Mesodermal cell (in vitro differentiated cells): ENCODE results near the gene GPNMB.

Source experiments
- H3K27ac ChIP-seq: 2 replicates; pipeline ENCODE4 v1.7.0; 2013; ENCODE audit warnings: mild to moderate bottlenecking, low read depth, low read length, moderate library complexity; ENCODE audit not compliant: severe bottlenecking
- H3K36me3 ChIP-seq: 2 replicates; pipeline ENCODE4 v1.7.1; 2013; ENCODE audit warnings: mild to moderate bottlenecking, low read length, moderate library complexity; ENCODE audit not compliant: control insufficient read depth, insufficient read depth
- H3K4me1 ChIP-seq: one replicate; pipeline ENCODE4 v1.7.1; 2013; ENCODE audit warnings: mild to moderate bottlenecking, low read length; ENCODE audit not compliant: insufficient read depth, control insufficient read depth, poor library complexity, severe bottlenecking
- H3K4me3 ChIP-seq: 2 replicates; pipeline ENCODE4 v1.7.0; 2013; ENCODE audit warnings: low read length, control low read depth, mild to moderate bottlenecking; ENCODE audit not compliant: insufficient read depth, poor library complexity, severe bottlenecking; ENCODE audit errors: extremely low read depth
- H3K9me3 ChIP-seq: 2 replicates; pipeline ENCODE4 v1.7.1; 2013; ENCODE audit warnings: mild to moderate bottlenecking, low read length, moderate library complexity; ENCODE audit not compliant: control insufficient read depth
- WGBS, 2 experiments: methylation state at CpG; one replicate each; pipeline ENCODE4 v1.1.5; 2013; ENCODE audit warnings: missing lambda C conversion rate in 2 of 2; ENCODE audit not compliant: insufficient coverage in 2 of 2; 5-methylcytosine and 5-hydroxymethylcytosine counted together

GPNMB gene

GRCh38 chr7:23228412-23228811 is 18.2 kb upstream of the GPNMB start:
- no peaks in the 10 kb centered on the region for H3K36me3 ChIP-seq
- H3K9me3 ChIP-seq: peaks cover 6% of the 10 kb centered on the region
- H3K4me3 ChIP-seq: no peak overlapping the region
- WGBS, 2 experiments: no CpG with 5 or more reads among the region's 2 CpGs
- H3K27ac ChIP-seq: no peak overlapping the region
- no peaks in the 10 kb centered on the region for H3K4me1 ChIP-seq

GRCh38 chr7:23230641-23231101 is 15.9 kb upstream of the GPNMB start:
- H3K4me3 ChIP-seq: no peak overlapping the region
- H3K36me3 ChIP-seq: no peaks in the 10 kb centered on the region
- peaks cover 6% of the 10 kb centered on the region for H3K9me3 ChIP-seq
- no peaks in the 10 kb centered on the region for H3K4me1 ChIP-seq
- WGBS, 2 experiments: 77 to 81% methylated on average over 6 of the region's 6 CpGs
- H3K27ac ChIP-seq: no peak overlapping the region

- H3K27ac ChIP-seq: no peak overlapping the region
- H3K4me3 ChIP-seq: no peak overlapping the region
- WGBS, 2 experiments: 89 to 100% methylated on average over 1 of the region's 3 CpGs
- peaks cover 6% of the 10 kb centered on the region for H3K9me3 ChIP-seq
- no peaks in the 10 kb centered on the region for H3K36me3 ChIP-seq
- H3K4me1 ChIP-seq: no peaks in the 10 kb centered on the region
These were observed 13.6 kb upstream of the GPNMB start for GRCh38 chr7:23232966-23233365.

- Histone ChIP-seq H3K4me3 (no peak overlapping the region), H3K4me1 (no peaks in the 10 kb centered on the region), H3K36me3 (no peaks in the 10 kb centered on the region), H3K27ac (no peak overlapping the region), H3K9me3 (no peaks in the 10 kb centered on the region)
- 91 to 94% methylated on average over 6 to 8 of the region's 9 CpGs for WGBS, 2 experiments
These were observed 11.8 kb upstream of the GPNMB start for GRCh38 chr7:23234569-23235296.

- no peaks in the 10 kb centered on the region for H3K4me1 ChIP-seq
- WGBS, 2 experiments: 93 to 95% methylated on average over 5 to 6 of the region's 6 CpGs
- H3K27ac ChIP-seq: no peak overlapping the region
- H3K9me3 ChIP-seq: no peaks in the 10 kb centered on the region
- no peaks in the 10 kb centered on the region for H3K36me3 ChIP-seq
- no peak overlapping the region for H3K4me3 ChIP-seq
These were observed 10.8 kb upstream of the GPNMB start for GRCh38 chr7:23235813-23236221.

GRCh38 chr7:23237000-23237399 is 9.6 kb upstream of the GPNMB start:
- Histone ChIP-seq H3K36me3 (no peaks in the 10 kb centered on the region), H3K4me3 (no peak overlapping the region)
- 75 to 84% methylated on average over 2 of the region's 3 CpGs for WGBS, 2 experiments

GRCh38 chr7:23238983-23239652 is 7.5 kb upstream of the GPNMB start:
- Histone ChIP-seq H3K36me3 (no peaks in the 10 kb centered on the region), H3K4me1 (no peaks in the 10 kb centered on the region), H3K4me3 (no peak overlapping the region)

More at GRCh38 chr7:23237000-23237399, 9.6 kb upstream of the GPNMB start:
- Histone ChIP-seq H3K9me3 (no peaks in the 10 kb centered on the region), H3K4me1 (no peaks in the 10 kb centered on the region), H3K27ac (no peak overlapping the region)

GRCh38 chr7:23239698-23240097 is 6.9 kb upstream of the GPNMB start:
- 90 to 100% methylated on average over 2 to 3 of the region's 5 CpGs for whole genome bisulfite sequencing, 2 experiments

More at GRCh38 chr7:23238983-23239652, 7.5 kb upstream of the GPNMB start:
- H3K27ac ChIP-seq: no peak overlapping the region
- H3K9me3 ChIP-seq: no peaks in the 10 kb centered on the region
- 79 to 92% methylated on average over 7 to 9 of the region's 11 CpGs for WGBS, 2 experiments

GRCh38 chr7:23242321-23242720 is 4.3 kb upstream of the GPNMB start:
- no peaks in the 10 kb centered on the region for H3K36me3 ChIP-seq
- H3K27ac ChIP-seq: no peak overlapping the region
- H3K4me3 ChIP-seq: no peak overlapping the region
- WGBS, 2 experiments: 83 to 86% methylated on average over 2 of the region's 3 CpGs
- no peaks in the 10 kb centered on the region for H3K4me1 ChIP-seq
- no peaks in the 10 kb centered on the region for H3K9me3 ChIP-seq

More at GRCh38 chr7:23239698-23240097, 6.9 kb upstream of the GPNMB start:
- Histone ChIP-seq H3K9me3 (no peaks in the 10 kb centered on the region), H3K4me3 (no peak overlapping the region), H3K4me1 (no peaks in the 10 kb centered on the region), H3K27ac (no peak overlapping the region), H3K36me3 (no peaks in the 10 kb centered on the region)

- Histone ChIP-seq H3K4me1 (no peaks in the 10 kb centered on the region), H3K4me3 (no peak overlapping the region), H3K9me3 (no peaks in the 10 kb centered on the region), H3K27ac (no peak overlapping the region), H3K36me3 (no peaks in the 10 kb centered on the region)
- WGBS, 2 experiments: 90 to 97% methylated on average over 3 to 4 of the region's 4 CpGs
These were observed 3.6 kb upstream of the GPNMB start for GRCh38 chr7:23242935-23243334.
